Daoy (cell line): ENCODE results near the gene KIF14. TPM values are rescaled to one million over a fixed set of nuclear protein-coding genes. Genes with fewer than 3 reads are reported as not detected.

ENCODE experiments used
- total RNA-seq: library from RNA; depleted of rRNA; stranded (reverse); fragments of >200 nt; shearing (Covaris generic); gene quantifications from 2 replicates; pipeline ENCODE4 v1.2.3, GENCODE V29; 2014; rRNA removed

Gene KIF14
- total RNA-seq, 1 experiment from 2014 or later: 22.1 TPM

Other genes starting within 250 kb of the KIF14 start
- 11.8 and 14.3 TPM in 2 replicates for gene ZNF281, start 210.7 kb downstream of the KIF14 start, total RNA-seq
- gene DDX59, start 49.2 kb upstream of the KIF14 start, total RNA-seq: 12.1 and 15.2 TPM in 2 replicates
- gene CAMSAP2, start 118.1 kb upstream of the KIF14 start, total RNA-seq: 19.5 and 23.5 TPM in 2 replicates